K562 (cell line): ENCODE results near the gene ULK3. TPM values are rescaled to one million over a fixed set of nuclear protein-coding genes. Genes with fewer than 3 reads are reported as not detected.

ENCODE experiments used
- ATAC-seq: fragments of 200-7000 bp; cut with Tn5 transposase; 3 replicates; pipeline ENCODE4 v1.9.1; 2020; ENCODE audit warnings: moderate library complexity
- BruUV-seq: library from RNA; stranded (reverse); fragments of 400-500 nt; replicated peaks from 2 replicates; lab custom pipeline; 2021; lab: Mats Ljungman, UMichigan
- CTCF ChIA-PET: fragments of 300-600 bp; formaldehyde crosslinking; extraction: SDS; loops from one replicate; lab custom pipeline; 2021; ENCODE audit warnings: low intra/inter-chr PET ratio; lab: Yijun Ruan, JAX
- POLR2A ChIA-PET: fragments of 300-600, 350-650 bp; sonication (Branson Sonifier 250); formaldehyde crosslinking; extraction: SDS; loops from one replicate; lab custom pipeline; 2021; ENCODE audit warnings: antibody characterized with exemption, inconsistent platforms; lab: Yijun Ruan, JAX
- DNase-seq, 4 experiments: peaks; one replicate each; pipeline versions ENCODE4 v3.0.0 to v3.0.0-alpha.2; 2011 to 2018; ENCODE audit warnings: low spot score in 3 of 4, mixed read lengths in 3 of 4; ENCODE audit errors: extremely low read depth in 1 of 4
- FAIRE-seq: peaks from 2 replicates; lab custom pipeline; 2011; peaks lifted over from hg19 to GRCh38; lab: Jason Lieb, UNC
- H2AFZ ChIP-seq: 2 replicates; pipeline ENCODE4 v1.6.0; 2011; ENCODE audit warnings: low read depth, low read length, control low read depth, inconsistent platforms
- H3K27ac ChIP-seq: fragments of 200-600 bp; 3 replicates; pipeline ENCODE4 v1.8.0; 2011; ENCODE audit warnings: low read depth, mild to moderate bottlenecking, control low read depth, inconsistent platforms, low read length, moderate library complexity, mixed read lengths; ENCODE audit errors: extremely low read depth
- H3K27me3 ChIP-seq, 2 experiments: fragments of 300-600 bp in 1 of 2; 2 replicates in 1 of 2; 3 replicates in 1 of 2; pipeline versions ENCODE4 v1.6.0 to v1.8.0; 2011; ENCODE audit warnings: inconsistent platforms in 2 of 2, low read length in 2 of 2, mild to moderate bottlenecking in 1 of 2, mixed read lengths in 1 of 2, moderate library complexity in 1 of 2; ENCODE audit not compliant: control insufficient read depth in 2 of 2, insufficient read depth in 2 of 2
- H3K36me3 ChIP-seq: fragments of 300-600 bp; 3 replicates; pipeline ENCODE4 v1.8.0; 2011; ENCODE audit warnings: mild to moderate bottlenecking, low read length, inconsistent platforms; ENCODE audit not compliant: control insufficient read depth, insufficient read depth
- H3K4me1 ChIP-seq, 2 experiments: fragments of 200-600 bp in 1 of 2; replicated peaks in 1 of 2; 2 replicates in 1 of 2; 3 replicates in 1 of 2; pipeline versions ENCODE4 v1.5.1 to v1.8.0; 2011; ENCODE audit warnings: inconsistent platforms in 2 of 2, low read length in 2 of 2, mild to moderate bottlenecking in 1 of 2, mixed read lengths in 1 of 2, moderate library complexity in 1 of 2; ENCODE audit not compliant: control insufficient read depth in 2 of 2, insufficient read depth in 2 of 2
- H3K4me2 ChIP-seq: 2 replicates; pipeline ENCODE4 v1.6.1; 2011; ENCODE audit warnings: low read length, control low read depth, inconsistent platforms, mixed read lengths; ENCODE audit not compliant: insufficient read depth
- H3K4me3 ChIP-seq: fragments of 200-600 bp; sonication (generic), shearing (Covaris generic); 2 replicates; pipeline ENCODE4 v1.5.1; 2016; ENCODE audit warnings: control low read depth, inconsistent platforms
- H3K79me2 ChIP-seq: fragments of 200-600 bp; 3 replicates; pipeline ENCODE4 v1.8.0; 2011; ENCODE audit warnings: low read length, inconsistent platforms; ENCODE audit not compliant: control insufficient read depth, insufficient read depth
- H3K9ac ChIP-seq, 2 experiments: 2 replicates each; pipeline versions ENCODE4 v1.6.0 to v1.6.1; 2011; ENCODE audit warnings: low read depth in 2 of 2, low read length in 2 of 2, control low read depth in 1 of 2, inconsistent platforms in 1 of 2, mild to moderate bottlenecking in 1 of 2, mixed read lengths in 1 of 2; ENCODE audit not compliant: insufficient read depth in 1 of 2
- H3K9me1 ChIP-seq: one replicate; pipeline ENCODE4 v1.6.0; 2011; ENCODE audit warnings: inconsistent platforms, mild to moderate bottlenecking, low read length, moderate library complexity; ENCODE audit not compliant: control insufficient read depth, insufficient read depth
- H3K9me3 ChIP-seq: replicated peaks from 2 replicates; pipeline ENCODE4 v1.5.1; 2011; ENCODE audit warnings: low read depth, low read length, inconsistent platforms; ENCODE audit not compliant: control insufficient read depth, insufficient read depth
- H4K20me1 ChIP-seq: replicated peaks from 2 replicates; pipeline ENCODE4 v1.6.1; 2011; ENCODE audit warnings: low read length, inconsistent platforms, mixed read lengths; ENCODE audit not compliant: control insufficient read depth, insufficient read depth
- ARNT ChIP-seq, 2 experiments: fragments of 450-650 bp; IDR thresholded peaks; 2 replicates each; pipeline ENCODE4 v1.6.1; 2016; ENCODE audit warnings: mild to moderate bottlenecking in 1 of 2
- CSDE1 ChIP-seq, 2 experiments: fragments of 450-650 bp; IDR thresholded peaks; 2 replicates each; pipeline ENCODE4 v1.6.1; 2016; ENCODE audit warnings: mild to moderate bottlenecking in 1 of 2
- FOXK2 ChIP-seq, 2 experiments: fragments of 450-650 bp; IDR thresholded peaks in 1 of 2; conservative IDR thresholded peaks in 1 of 2; 2 replicates each; pipeline ENCODE4 v1.6.1; 2016; ENCODE audit warnings: low read depth in 2 of 2, mild to moderate bottlenecking in 1 of 2
- HCFC1 ChIP-seq: IDR thresholded peaks from 2 replicates; pipeline ENCODE4 v1.6.1; 2012; ENCODE audit warnings: low read depth, low read length, improper control_type of control experiment
- HMGN3 ChIP-seq: IDR thresholded peaks from 2 replicates; pipeline ENCODE4 v1.6.1; 2011; ENCODE audit warnings: borderline replicate concordance, low read depth, mild to moderate bottlenecking, mixed read lengths, low read length; ENCODE audit not compliant: insufficient read length; ENCODE audit errors: extremely low read depth
- HNRNPL ChIP-seq: fragments of 200-400 bp; formaldehyde crosslinking; IDR thresholded peaks from 2 replicates; pipeline ENCODE4 v1.6.1; 2017; ENCODE audit warnings: low read depth, mild to moderate bottlenecking, low read length
- KLF10 ChIP-seq: fragments of 250-450 bp; sonication (Bioruptor Pico); IDR thresholded peaks from 2 replicates; pipeline ENCODE4 v1.6.1; 2021; ENCODE audit warnings: matching md5 sums
- POLR2A ChIP-seq: fragments of 450-650 bp; conservative IDR thresholded peaks from 2 replicates; pipeline ENCODE4 v1.6.1; 2016
- POU5F1 ChIP-seq: fragments of 150-350 bp; IDR thresholded peaks from 2 replicates; pipeline ENCODE4 v1.6.1; 2014; ENCODE audit warnings: borderline replicate concordance, low read length, low read depth, mild to moderate bottlenecking; ENCODE audit not compliant: partially characterized antibody
- PPARD ChIP-seq: fragments of 250-450 bp; sonication (Bioruptor Pico); IDR thresholded peaks from 2 replicates; pipeline ENCODE4 v1.8.0; 2022; ENCODE audit warnings: inconsistent platforms, mild to moderate bottlenecking, moderate library complexity
- SAFB2 ChIP-seq: fragments of 200-400 bp; formaldehyde crosslinking; IDR thresholded peaks from 2 replicates; pipeline ENCODE4 v1.6.1; 2018; ENCODE audit warnings: borderline replicate concordance, low read length, low read depth, moderate library complexity; ENCODE audit not compliant: severe bottlenecking
- SLC30A9 ChIP-seq: fragments of 250-450 bp; sonication (Bioruptor Pico); IDR thresholded peaks from 2 replicates; pipeline ENCODE4 v1.8.0; 2022; ENCODE audit warnings: mild to moderate bottlenecking, moderate library complexity
- ZKSCAN1 ChIP-seq: fragments of 150-350 bp; IDR thresholded peaks from 2 replicates; pipeline ENCODE4 v1.6.1; 2016; ENCODE audit warnings: low read depth, low read length
- ZNF253 ChIP-seq: fragments of 250-450 bp; sonication (Bioruptor Pico); conservative IDR thresholded peaks from 2 replicates; pipeline ENCODE4 v1.6.1; 2021; ENCODE audit warnings: mild to moderate bottlenecking
- ZNF395 ChIP-seq: fragments of 200-800 bp; sonication (Bioruptor generic); IDR thresholded peaks from 2 replicates; pipeline ENCODE4 v1.6.1; 2017; ENCODE audit warnings: missing genetic modification characterization, missing compliant biosample characterization
- ZNF778 ChIP-seq: fragments of 450-650 bp; formaldehyde crosslinking; IDR thresholded peaks from 2 replicates; pipeline ENCODE4 v1.4.0; 2020; ENCODE audit warnings: mild to moderate bottlenecking, moderate library complexity
- WGBS: fragments of 100-300 bp; shearing (Covaris generic); methylation state at CpG from one replicate; pipeline ENCODE4 v1.1.6; 2016; ENCODE audit warnings: low coverage, mixed read lengths; ENCODE audit not compliant: insufficient coverage; ENCODE audit errors: missing lambda C conversion rate; 5-methylcytosine and 5-hydroxymethylcytosine counted together
- in situ Hi-C: fragments of 300-500 bp; cut with MboI; formaldehyde crosslinking; loops from 4 replicates; pipeline ENCODE4 v1.15.0; 2018; ENCODE audit warnings: inconsistent platforms, mixed read lengths
- intact Hi-C: fragments of 100-400 bp; cut with micrococcal nuclease; formaldehyde crosslinking; loops from 2 replicates; pipeline ENCODE4 v1.14.2; 2022
- polyA plus RNA-seq, 8 experiments: library from polyadenylated mRNA; depleted of rRNA in 4 of 8; stranded (reverse) in 5 of 8; unstranded in 3 of 8; fragments of >200 nt; fragmentation: Nextera tagmentation in 2 of 8; fragmentation: Illumina TruSeq in 1 of 8; extraction: Ambion mirVana in 2 of 8; extraction: Trizol in 1 of 8; gene quantifications; 2 replicates each; pipeline versions ENCODE4 v1.2.1 to v1.2.3, GENCODE V29; 2011 to 2014; ENCODE audit warnings: inconsistent platforms in 1 of 8, missing spikeins in 1 of 8
- total RNA-seq, 7 experiments: library from RNA; depleted of rRNA in 6 of 7; stranded (reverse); fragments of >200 nt in 6 of 7; fragmentation: Illumina TruSeq in 2 of 7; extraction: Trizol in 2 of 7; gene quantifications; 2 replicates each; pipeline versions ENCODE4 v1.2.1 to v1.2.3, GENCODE V29; 2011 to 2021; ENCODE audit warnings: low replicate concordance in 1 of 7
- TF ChIP-seq, protein P1 (sequence below): sonication (generic); formaldehyde crosslinking; IDR thresholded peaks from 2 replicates; pipeline ENCODE4 v1.8.0; 2022; ENCODE audit warnings: mild to moderate bottlenecking, low read depth, missing genetic modification reagents
- TF ChIP-seq, protein P2 (sequence below): sonication (generic); formaldehyde crosslinking; IDR thresholded peaks from 2 replicates; pipeline ENCODE4 v1.8.0; 2022; ENCODE audit warnings: mild to moderate bottlenecking, missing genetic modification reagents

Gene ULK3
- total and polyA plus RNA-seq, 9 of the 15 experiments (the other 6 are each of a cell fraction or from before 2014, with no cell fraction given) = 0.68 to 68.0 (median 34.9) TPM

DNA sequence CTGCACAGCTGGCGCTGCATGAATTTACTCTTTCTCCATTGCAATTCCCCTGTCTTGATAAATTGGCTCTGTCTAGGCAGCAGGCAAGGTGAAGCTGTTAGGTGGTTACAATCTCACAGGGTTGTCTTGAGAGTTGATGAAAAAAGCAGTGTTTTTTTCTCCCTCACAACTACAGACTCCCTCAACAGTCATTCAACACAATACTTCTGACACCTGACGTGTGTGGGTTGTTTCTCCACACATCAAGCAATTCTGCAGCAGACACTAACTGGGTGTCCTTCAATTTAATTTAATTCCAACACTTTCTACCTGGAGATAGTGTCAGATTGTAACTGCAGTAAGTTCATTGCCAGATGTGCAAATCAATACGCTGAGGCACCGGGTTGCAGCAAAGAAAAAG is 35.3 kb upstream of the ULK3 start:
- Histone ChIP-seq H3K9me3 (peaks cover 6% of the 10 kb centered on the region; the same call in 1 of the 2 replicates), H3K79me2 (no peaks in the 10 kb centered on the region), H3K36me3 (no peaks in the 10 kb centered on the region), H4K20me1 (no peaks in the 10 kb centered on the region), H3K4me1 (peaks cover 0 to 6% of the 10 kb centered on the region in 2 experiments; a peak in 2 of 5 replicates), H3K27ac (no peak overlapping the region), H2AFZ (no peak overlapping the region), H3K9ac (no peak overlapping the region), H3K27me3 (no peaks in the 10 kb centered on the region), H3K9me1 (no peaks in the 10 kb centered on the region), H3K4me3 (no peak overlapping the region), H3K4me2 (no peak overlapping the region)
- CTCF ChIA-PET = no interaction called here
- FAIRE-seq (no peak), ATAC-seq (no peak), DNase-seq (no peak)
- intact Hi-C loops = no loop called here
- in situ Hi-C loops = no loop called here
- WGBS = 49% methylated on average over 4 of the region's 4 CpGs
- no TSS peak for BruUV-seq
- POLR2A ChIA-PET = interaction anchor here (0.6 kb wide), 1 partner anchor 11 kb away, joined by 3 read pairs; no protein-coding TSS in a partner anchor
- TF ChIP-seq ZNF253 (CRISPR knock-in tag) = no peak
- no peak for TF ChIP-seq CSDE1 (IDR thresholded peaks at IDR 0.05)
- no peak for TF ChIP-seq PPARD (CRISPR knock-in tag)
- no peak for TF ChIP-seq HNRNPL
- no peak for TF ChIP-seq KLF10 (CRISPR knock-in tag)
- TF ChIP-seq HCFC1 = no peak
- TF ChIP-seq POU5F1 = no peak
- TF ChIP-seq ZKSCAN1 = no peak
- no peak for TF ChIP-seq HMGN3
- no peak for TF ChIP-seq ARNT (IDR thresholded peaks at IDR 0.05)
- no peak for TF ChIP-seq SLC30A9 (CRISPR knock-in tag)
- no peak for TF ChIP-seq SAFB2
- no peak for TF ChIP-seq ZNF778 (CRISPR knock-in tag)
- TF ChIP-seq, protein P1, sequence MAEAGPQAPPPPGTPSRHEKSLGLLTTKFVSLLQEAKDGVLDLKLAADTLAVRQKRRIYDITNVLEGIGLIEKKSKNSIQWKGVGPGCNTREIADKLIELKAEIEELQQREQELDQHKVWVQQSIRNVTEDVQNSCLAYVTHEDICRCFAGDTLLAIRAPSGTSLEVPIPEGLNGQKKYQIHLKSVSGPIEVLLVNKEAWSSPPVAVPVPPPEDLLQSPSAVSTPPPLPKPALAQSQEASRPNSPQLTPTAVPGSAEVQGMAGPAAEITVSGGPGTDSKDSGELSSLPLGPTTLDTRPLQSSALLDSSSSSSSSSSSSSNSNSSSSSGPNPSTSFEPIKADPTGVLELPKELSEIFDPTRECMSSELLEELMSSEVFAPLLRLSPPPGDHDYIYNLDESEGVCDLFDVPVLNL (CRISPR knock-in tag) = no peak
- TF ChIP-seq, protein P2, sequence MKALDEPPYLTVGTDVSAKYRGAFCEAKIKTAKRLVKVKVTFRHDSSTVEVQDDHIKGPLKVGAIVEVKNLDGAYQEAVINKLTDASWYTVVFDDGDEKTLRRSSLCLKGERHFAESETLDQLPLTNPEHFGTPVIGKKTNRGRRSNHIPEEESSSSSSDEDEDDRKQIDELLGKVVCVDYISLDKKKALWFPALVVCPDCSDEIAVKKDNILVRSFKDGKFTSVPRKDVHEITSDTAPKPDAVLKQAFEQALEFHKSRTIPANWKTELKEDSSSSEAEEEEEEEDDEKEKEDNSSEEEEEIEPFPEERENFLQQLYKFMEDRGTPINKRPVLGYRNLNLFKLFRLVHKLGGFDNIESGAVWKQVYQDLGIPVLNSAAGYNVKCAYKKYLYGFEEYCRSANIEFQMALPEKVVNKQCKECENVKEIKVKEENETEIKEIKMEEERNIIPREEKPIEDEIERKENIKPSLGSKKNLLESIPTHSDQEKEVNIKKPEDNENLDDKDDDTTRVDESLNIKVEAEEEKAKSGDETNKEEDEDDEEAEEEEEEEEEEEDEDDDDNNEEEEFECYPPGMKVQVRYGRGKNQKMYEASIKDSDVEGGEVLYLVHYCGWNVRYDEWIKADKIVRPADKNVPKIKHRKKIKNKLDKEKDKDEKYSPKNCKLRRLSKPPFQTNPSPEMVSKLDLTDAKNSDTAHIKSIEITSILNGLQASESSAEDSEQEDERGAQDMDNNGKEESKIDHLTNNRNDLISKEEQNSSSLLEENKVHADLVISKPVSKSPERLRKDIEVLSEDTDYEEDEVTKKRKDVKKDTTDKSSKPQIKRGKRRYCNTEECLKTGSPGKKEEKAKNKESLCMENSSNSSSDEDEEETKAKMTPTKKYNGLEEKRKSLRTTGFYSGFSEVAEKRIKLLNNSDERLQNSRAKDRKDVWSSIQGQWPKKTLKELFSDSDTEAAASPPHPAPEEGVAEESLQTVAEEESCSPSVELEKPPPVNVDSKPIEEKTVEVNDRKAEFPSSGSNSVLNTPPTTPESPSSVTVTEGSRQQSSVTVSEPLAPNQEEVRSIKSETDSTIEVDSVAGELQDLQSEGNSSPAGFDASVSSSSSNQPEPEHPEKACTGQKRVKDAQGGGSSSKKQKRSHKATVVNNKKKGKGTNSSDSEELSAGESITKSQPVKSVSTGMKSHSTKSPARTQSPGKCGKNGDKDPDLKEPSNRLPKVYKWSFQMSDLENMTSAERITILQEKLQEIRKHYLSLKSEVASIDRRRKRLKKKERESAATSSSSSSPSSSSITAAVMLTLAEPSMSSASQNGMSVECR (CRISPR knock-in tag) = no peak
- no peak for TF ChIP-seq POLR2A
- no peak for TF ChIP-seq ZNF395 (CRISPR knock-in tag)
- TF ChIP-seq FOXK2 (conservative IDR thresholded peaks at IDR 0.05 in 1 of 2, IDR thresholded peaks at IDR 0.05 in 1 of 2; ENCODE audit: low read depth in 2 of 2) = no peak
